Measurements from ENCODE around the gene CDKN2B-AS1.
A peak's percentile ranks its signal among the peaks of the same experiment; 100 is the strongest.

CDKN2B-AS1 gene

DNA sequence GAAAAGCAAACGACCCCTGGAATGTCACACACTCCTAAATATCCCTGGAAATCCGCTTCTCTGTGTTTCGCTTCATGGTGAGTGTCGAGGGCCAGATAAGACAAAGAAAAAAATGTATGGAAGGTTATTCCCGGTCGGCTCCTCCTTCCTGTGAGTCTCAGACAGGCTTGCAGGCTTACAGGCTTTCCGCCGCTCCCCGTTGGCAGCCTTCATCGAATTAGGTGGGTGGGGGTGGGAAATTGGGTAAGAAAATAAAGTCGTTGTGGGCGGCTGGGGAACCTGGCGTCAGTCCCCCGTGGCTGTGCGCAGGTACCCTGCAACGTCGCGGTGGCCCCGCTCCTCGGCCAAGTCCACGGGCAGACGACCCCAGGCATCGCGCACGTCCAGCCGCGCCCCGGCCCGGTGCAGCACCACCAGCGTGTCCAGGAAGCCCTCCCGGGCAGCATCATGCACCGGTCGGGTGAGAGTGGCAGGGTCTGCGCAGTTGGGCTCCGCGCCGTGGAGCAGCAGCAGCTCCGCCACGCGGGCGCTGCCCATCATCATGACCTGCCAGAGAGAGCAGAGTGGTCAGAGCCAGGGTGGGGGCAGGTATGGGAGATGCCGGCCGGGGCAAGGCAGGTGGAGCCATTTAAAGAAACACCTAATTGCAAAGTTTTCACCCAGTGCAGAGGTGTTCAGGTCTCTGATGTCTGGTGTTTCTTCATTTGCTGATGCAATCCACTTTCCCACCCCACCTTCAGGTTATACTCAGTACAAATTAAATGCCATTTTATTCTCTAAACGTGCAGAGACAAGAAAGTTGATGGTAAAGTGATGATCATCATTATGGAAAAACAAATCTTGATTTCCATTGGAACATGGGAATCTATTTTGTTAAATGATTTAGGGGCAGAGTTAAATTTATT lies 11.4 kb downstream of the CDKN2B-AS1 start:
- peak; percentile 64 for DNase-seq (ENCODE audit: low read depth)

DNA sequence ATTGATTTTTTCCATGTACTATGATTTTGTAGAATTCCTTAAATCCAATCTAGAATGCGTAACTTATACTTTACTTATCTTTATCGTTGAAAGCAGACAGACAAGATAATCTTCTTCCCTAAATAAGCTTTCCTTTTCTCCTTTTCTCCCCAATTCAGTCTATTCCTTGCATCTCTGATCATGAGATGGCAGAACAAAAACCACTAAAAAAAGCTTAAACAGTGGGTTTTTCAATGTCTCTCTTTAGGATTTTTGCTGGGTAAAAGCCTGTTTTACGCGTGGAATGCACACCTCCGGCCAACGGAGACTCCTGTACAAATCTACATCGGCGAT lies 13.8 kb downstream of the CDKN2B-AS1 start:
- no peak for DNase-seq (ENCODE audit: low read depth)

DNA sequence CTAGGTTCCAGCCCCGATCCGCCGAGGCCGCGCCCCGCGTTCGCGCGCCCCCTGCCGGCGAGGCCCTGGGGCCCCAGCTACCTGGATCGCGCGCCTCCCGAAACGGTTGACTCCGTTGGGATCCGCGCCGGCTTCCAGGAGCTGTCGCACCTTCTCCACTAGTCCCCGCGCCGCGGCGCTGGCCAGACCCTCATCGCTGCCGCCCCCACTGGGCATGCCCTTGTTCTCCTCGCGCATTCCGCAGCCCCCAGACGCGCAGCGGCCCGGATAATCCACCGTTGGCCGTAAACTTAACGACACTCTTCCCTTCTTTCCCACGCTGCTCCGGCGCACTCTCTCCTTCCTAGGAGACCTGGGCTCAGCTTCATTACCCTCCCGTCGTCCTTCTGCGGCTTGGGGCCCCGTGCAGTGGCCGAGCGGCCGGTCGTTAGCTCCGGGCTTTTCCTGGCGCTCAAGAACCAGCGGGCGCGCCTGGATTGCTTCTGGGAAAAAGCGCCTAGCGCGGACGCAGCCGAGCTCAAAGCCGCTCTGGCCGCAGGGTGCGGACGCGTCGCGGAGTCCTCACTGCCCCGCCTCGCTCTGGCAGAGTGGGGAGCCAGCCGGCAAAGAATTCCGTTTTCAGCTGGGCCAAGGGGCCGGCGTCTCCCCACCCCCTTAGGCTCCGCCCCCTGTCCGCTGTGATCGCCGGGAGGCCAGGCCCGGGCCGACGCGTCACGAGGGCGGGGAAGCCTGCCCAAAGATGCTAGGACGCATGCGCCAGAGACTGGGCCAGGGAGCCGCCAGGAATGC lies 14.3 kb downstream of the CDKN2B-AS1 start, which contains the start of gene CDKN2B:
Gene CDKN2B, minus strand, starts transcription at position 589 of the 789 bp plus-strand sequence. Its CDS starts 352 bp downstream, at position 237.
- peak; percentile 96 for DNase-seq (ENCODE audit: low read depth)

DNA sequence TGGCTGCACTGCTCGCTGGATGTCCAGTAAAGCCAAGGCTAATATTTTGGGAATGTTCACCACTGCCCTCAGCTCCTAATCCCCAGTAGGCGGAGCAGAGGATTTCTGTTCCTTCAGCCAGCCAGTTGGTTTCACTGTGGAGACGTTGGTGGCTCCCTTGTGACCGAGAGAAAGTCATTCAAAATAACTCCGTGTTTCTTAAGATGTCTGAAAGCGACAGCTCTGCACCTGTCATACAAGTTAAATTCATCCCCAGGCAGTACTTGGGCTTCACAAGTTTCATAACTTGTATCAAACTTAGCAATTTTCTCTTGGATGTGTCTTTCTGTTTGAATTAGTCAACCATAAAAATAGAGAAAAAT lies 14.9 kb downstream of the CDKN2B-AS1 start:
- DNase-seq (ENCODE audit: low read depth), result no peak

DNA sequence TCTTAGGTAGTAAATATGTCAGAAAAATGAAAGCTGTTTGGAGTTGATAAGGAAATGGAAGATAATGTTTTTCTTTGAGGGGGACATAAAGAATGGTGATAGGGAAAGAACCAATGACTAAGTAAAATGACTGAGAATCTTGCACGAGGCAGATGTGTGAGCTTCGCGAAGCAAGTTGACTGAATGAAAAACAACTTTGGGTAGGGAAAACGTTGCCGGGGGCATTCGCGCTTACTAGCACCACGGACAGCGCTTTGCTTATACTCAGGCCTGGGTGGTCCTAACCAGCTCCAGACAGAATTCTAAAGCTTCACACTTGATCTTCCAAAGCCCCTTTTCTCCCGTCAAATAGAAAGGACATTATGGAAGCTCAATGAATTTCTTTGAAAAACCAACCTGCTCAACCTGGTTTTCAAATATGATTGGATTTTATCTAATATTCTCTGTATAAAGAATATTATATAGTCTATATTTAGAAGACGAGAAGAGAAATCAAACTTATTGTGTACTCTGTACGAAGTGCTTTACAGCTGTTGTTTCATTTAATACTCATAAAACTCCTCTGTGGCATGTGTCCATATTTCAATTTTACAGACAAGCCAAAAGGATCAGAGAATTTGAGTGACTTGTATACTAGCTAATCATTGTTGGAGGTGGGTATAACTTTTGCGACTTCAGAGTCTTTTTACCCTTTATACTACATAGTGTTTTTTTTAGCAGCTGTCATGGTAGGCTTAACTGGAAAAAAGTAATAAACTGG lies 16.5 kb downstream of the CDKN2B-AS1 start:
- DNase-seq (ENCODE audit: low read depth), result no peak

DNA sequence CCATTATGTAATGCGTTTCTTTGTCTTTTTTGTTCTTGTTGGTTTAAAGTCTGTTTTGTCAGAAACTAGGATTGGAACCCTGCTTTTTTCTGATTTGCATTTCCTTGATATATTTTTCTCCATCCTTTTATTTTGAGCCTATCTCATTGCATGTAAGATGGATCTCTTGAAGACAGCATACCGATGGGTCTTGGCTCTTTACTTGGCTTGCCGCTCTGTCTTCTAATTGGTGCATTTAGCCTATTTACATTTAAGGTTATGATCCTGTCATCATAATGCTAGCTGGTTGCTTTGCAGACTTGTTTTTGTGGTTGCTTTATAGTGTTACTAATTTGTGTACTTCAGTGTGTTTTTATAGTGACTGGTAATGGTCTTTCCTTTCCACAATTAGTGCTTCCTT lies 27.8 kb downstream of the CDKN2B-AS1 start:
- no peak for DNase-seq (ENCODE audit: low read depth)

DNA sequence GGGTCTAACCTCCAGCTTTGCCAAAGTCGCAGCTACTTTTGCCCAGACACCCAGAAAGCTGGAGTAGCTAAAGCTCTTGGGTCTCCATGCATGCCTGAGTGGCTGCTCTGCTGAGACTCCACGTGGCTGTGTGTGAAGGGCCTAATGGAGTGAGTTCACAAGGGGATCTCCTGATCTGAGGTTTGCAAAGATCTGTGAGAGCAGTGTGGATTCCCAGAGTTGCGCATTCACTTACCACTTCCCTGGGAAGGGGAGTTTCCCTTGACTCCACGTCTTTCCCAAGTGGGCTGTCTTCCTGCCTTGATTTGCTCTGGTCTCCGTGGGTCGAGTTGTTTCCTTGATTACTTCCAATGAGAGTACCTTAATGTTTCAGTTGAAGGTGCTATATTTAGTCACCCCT lies 32.1 kb downstream of the CDKN2B-AS1 start:
- no peak for DNase-seq (ENCODE audit: low read depth)

DNA sequence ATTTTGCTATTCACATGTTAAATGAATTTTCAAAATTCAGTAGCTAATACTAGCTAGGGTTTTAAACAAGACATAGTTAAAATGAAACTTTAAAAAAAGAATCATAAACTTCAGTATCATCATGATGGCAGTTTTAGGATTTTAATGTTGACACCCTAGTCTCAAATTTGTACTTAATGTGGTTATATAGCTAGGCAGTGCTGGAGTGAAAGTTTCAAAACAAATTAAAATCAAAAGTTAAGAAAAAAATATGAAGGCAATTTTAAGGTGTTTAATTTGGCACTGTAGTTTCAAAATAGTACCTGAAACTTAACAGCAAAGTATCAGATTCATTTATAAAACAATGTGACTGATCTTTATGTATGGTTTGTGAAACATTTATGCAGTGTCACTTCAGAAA lies 33.8 kb downstream of the CDKN2B-AS1 start:
- no peak for DNase-seq (ENCODE audit: low read depth)

DNA sequence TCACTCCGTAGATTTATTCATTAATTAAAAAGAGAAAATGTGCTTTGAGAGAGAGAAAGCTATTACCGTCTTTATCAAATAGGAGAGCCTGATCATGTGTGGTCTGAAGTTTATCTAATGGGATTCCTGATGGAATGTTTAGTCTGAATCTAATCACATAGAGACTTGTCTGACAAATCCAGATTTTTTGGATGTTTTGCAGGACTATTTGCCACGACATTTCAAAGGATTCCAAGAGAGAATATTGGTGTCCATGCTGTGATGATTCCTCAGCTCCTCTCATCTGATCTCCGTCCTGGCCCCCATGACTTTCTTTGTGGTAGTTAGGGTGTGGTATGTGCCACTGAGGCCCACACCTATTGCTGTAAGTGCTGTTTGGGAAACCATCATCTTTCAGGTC lies 34.6 kb downstream of the CDKN2B-AS1 start:
- no peak for DNase-seq (ENCODE audit: low read depth)

DNA sequence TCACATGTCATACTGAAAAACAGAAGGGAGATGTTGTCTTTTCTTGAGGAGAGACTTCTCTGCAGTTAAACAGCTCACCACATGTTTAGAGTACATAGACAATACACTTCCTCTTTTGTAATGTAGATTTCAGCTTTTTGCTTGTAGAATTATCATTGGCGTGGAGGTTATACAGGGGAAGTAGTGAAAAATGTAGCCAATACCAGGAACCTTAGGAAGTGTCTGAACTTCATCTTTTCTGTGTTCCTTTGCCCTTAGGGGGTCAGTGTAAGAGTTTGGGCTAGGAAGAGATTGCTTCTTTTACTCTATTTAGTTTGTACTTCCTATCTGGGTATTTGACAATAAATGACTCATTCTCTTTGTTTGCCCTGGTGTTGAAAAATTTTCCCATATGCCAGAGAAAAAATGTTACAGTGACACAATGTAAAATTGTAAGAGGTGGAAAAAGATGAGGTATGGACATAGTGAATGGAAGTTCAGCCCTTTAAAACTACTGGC lies 35.6 kb downstream of the CDKN2B-AS1 start:
- peak; percentile 77 for DNase-seq (ENCODE audit: low read depth)

DNA sequence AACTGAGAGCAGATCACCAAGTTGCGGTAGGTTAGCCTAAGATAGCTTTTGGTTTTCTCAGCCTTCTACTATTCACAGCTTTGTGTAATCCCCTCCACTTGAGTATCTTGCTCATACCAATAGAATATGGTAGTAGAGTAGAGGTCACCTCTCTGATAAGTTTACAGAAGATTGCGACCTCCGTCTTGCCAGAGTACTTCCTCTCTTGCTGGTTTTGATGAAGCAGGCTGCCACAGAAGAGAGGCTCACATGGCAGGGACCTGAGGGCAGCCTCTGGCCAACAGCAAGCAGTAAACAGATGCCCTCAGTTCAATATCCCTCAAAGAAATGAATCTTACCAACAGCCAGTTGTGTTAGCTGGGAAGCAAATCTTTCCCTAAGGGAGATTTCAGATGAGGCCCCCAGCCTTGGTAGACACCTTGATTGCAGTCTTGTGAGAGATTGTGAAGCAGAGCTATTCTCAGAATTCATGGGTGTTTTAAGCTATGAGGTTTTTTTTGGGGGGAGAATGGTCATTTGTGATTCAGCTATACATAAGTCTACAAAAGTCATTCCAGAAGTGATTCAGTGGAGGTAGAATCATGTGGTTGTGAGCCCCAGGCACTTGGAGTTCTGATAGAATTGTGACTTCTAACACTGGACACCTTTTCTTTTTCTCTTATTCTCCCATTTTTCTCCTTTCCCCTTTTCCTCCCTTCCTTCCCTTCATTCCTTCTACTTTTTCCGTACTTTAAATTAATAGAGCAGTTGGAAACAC lies 37.2 kb downstream of the CDKN2B-AS1 start:
- no peak for DNase-seq (ENCODE audit: low read depth)

DNA sequence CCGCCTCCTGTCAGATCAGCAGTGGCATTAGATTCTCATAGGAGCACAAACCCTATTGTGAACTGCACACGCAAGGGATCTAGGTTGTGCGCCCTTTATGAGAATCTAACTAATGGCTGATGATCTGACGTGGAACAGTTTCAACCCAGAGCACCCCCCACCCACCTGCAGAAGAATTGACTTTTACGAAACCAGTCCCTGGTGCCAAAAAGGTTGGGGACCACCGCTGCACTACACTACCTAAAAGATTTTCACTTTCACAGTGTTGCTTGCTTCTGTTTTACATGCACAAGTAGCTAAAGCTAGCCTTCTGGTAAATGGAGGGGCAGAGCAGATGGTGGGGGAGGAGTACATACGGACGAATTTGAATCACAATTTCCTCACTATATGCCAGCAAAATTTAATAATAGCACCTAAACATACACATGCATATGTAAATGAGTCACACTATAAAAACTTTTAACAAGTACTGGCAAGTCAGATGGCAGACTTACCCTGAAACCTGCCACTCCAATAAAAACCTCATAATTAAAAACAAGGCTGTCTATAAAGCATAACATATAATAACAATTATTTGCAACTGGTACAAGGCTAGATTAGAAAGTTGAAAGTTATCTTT lies 38.5 kb downstream of the CDKN2B-AS1 start:
- no peak for DNase-seq (ENCODE audit: low read depth)

DNA sequence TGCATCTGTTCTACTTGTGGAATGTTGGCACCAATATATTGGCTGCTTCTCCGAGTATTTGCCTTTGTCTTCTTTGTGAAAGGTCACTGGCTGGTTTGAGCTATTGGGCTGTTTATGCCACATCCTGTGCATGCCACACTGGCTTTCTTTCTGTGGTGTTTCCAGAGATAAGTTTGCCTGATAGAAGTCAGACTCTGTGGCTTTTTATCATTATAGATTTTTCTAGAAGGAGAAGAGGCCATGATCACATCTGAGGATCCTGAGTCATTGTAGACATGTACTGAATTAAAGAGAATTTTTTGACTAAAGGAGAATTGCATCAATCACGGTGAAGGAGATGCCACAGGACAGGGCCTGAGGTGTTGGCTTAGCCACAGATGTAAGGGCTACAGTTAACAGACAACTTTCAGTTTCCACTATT lies 41.0 kb downstream of the CDKN2B-AS1 start:
- no peak for DNase-seq (ENCODE audit: low read depth)

DNA sequence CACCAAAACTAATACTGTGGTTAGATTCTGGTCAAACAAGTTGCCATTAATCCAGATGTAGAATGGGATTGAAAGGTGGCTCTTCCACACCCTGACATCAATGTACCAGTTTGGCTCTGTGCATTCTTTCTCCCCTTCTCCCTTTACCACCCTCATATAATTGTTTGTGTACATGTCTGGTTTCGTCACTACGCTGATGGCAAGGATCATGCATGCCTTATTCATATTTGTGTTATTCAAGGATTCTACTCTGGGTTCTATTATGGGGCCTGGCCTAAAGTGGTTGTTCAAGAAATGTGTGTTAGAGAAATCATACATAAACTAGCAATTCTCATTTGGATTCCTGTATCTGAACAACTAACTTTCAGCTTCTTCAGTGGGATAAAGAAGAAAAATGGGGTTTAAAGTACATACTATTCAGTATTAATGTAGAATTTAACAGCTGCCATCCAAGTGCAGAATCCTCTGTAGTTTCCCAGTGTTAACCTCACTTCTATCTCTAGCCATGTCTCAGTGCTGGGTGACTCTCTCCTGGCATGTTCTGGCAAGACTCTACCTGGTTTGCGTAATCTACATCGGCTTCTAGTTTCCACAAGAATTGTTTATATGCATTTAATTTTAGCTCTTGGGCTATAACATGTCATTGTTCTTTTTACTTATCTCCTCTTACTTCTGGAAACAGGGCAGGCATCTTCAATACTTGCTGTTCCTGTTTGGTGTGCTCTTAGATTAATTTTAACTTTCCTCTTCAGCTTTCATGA lies 42.5 kb downstream of the CDKN2B-AS1 start:
- DNase-seq (ENCODE audit: low read depth), result peak; percentile 63

DNA sequence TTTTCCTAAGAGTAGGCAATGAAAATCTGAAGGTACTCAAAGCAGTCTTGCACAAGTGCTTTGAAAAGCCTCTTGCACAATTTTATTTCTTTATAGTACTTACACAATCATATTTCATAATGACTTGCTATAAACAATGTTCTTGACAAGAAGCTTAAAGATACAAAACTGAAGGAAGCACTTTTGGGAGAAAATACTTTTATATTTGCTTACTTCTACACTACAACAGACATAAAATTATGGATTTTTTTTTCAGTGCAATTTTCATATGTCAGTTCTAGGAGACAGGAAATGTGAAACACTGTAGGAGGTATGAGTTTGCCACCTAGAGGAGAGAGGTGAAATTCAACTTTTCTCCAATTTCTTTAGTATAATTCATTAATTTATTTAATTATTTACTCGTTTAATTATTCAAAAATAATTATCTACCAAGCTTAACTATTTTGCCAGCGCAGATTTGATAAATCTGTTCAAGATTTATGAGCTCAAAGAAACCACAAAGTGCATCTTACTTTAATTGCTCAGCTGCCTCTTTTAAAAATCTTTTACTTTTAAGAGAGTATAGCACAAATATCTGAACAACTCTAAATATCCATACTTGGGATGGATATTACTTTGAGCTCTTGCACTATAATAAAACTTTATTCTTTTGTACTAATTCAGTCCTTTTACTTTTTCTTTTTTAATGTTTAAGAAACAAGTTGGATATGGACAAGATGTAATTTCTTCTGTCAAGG lies 43.5 kb downstream of the CDKN2B-AS1 start:
- DNase-seq (ENCODE audit: low read depth), result peak; percentile 69

DNA sequence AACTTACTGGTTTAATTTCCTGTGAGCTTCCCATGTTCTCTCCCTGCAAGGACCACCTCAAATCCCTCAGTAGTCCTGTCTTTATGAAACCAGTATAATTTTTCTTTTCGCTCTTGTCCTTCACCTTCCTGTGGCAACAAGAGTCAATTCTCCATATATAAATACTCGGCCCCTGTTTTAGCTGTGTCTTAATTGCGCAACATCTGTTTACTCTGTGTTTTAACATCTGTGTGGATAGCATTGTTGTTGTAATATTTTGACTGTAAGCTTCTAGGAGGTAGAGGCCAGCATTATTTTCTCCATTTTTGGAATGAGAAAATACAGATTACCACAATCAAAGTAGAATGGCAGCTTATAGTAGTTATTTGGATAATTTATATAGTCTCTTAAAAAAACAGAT lies 44.7 kb downstream of the CDKN2B-AS1 start:
- peak; percentile 62 for DNase-seq (ENCODE audit: low read depth)

DNA sequence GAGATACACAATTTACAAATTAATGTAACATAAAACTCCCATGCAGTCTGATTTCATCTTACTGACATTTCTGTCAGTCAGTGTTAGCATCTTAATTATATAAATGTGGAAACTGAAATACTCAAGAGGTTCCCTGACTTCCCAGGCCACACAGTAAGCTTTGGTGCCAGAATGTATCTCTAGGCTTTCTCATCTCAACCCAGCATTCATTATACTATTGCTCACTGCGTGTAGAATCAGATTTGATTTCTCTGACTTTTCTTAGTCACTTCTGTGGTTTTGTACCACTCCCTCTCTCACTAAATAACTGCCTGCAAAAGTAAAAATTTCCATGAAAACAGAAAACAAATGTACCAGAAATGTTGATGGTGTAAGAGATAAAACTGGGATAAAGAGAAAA lies 46.2 kb downstream of the CDKN2B-AS1 start:
- peak; percentile 84 for DNase-seq (ENCODE audit: low read depth)

DNA sequence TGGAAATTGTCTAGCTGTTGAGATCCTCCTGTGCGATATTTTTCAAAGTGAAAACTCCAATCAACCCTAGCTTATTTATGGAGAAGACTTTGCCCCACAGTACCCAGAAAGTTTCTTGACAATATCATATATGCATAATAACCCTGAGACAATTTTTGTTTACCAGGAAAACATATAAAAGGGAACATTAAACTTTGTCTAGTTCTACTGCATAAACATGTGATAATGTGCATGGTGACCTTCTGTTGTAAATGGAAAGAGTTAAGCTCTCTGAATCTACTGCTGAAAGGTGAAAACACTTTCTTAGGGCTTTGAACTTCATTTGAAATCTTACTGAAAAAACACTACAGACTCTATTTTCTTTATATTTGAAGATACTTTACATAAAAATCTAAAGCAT lies 46.8 kb downstream of the CDKN2B-AS1 start:
- no peak for DNase-seq (ENCODE audit: low read depth)

DNA sequence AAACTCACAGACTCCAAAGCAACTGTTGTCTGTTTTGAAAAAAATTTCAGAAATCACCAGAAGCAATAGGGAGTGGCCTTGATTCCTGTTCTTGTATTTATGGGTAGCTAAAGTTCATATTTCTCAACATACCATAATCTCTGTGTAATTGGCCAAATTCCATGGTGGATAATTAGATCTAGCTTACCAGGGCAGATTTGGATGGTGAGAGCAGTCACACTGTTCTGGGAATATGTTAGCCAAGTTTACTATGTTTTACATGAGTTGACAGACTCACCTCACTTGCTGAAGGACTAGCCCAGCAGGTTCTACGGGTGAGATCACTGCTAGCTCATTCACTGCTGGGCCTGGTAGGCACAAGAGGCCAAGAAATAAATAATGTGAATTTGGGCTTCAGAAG lies 47.2 kb downstream of the CDKN2B-AS1 start:
- DNase-seq (ENCODE audit: low read depth), result peak; percentile 51

DNA sequence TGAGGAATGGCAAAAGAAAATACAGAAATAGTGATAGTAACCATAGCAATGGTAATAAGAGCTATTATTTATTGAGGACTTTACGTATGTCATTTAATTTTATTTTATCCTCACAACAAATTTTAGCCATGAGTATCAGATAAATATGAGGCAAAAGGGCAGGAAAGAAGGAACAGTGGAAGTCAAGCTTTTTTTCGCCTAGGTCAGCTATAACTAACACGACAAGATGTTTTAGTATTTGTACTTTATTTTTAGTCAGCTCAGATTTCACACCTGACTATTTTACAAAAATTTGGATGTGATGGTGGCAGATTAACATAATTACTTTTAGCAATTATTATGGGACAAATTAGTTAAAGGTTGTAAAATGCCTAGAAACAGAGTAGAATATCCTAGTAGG lies 49.3 kb downstream of the CDKN2B-AS1 start:
- DNase-seq (ENCODE audit: low read depth), result no peak

Data from iris pigment epithelial cell (primary cell).